Hepatocyte (in vitro differentiated cells): ENCODE measurements around the gene TMEM175.

Source experiments
- CTCF ChIP-seq: fragments of 200-600 bp; sonication (generic); IDR thresholded peaks from 2 replicates; pipeline ENCODE4 v1.5.1; 2016; ENCODE audit warnings: antibody characterized with exemption, mild to moderate bottlenecking; ENCODE audit not compliant: poor library complexity
- EZH2 ChIP-seq: fragments of 200-600 bp; sonication (generic); IDR thresholded peaks from 2 replicates; pipeline ENCODE4 v1.6.1; 2016; ENCODE audit warnings: antibody characterized with exemption, mild to moderate bottlenecking, borderline replicate concordance
- EZH2phosphoT487 ChIP-seq: fragments of 200-600 bp; sonication (generic); IDR thresholded peaks from one replicate; pipeline ENCODE4 v1.6.1; 2018; ENCODE audit warnings: antibody characterized with exemption, mild to moderate bottlenecking, low read depth, moderate library complexity; ENCODE audit not compliant: unreplicated experiment, severe bottlenecking

- TF ChIP-seq CTCF: no peak
- no peak for TF ChIP-seq EZH2
- no peak for TF ChIP-seq EZH2phosphoT487
These were observed 68.5 kb downstream of the TMEM175 start for GRCh38 chr4:1000686-1001260.
